ENCODE results near the gene APBA1.
A peak's percentile ranks its signal among the peaks of the same experiment; 100 is the strongest.

The APBA1 gene

DNA sequence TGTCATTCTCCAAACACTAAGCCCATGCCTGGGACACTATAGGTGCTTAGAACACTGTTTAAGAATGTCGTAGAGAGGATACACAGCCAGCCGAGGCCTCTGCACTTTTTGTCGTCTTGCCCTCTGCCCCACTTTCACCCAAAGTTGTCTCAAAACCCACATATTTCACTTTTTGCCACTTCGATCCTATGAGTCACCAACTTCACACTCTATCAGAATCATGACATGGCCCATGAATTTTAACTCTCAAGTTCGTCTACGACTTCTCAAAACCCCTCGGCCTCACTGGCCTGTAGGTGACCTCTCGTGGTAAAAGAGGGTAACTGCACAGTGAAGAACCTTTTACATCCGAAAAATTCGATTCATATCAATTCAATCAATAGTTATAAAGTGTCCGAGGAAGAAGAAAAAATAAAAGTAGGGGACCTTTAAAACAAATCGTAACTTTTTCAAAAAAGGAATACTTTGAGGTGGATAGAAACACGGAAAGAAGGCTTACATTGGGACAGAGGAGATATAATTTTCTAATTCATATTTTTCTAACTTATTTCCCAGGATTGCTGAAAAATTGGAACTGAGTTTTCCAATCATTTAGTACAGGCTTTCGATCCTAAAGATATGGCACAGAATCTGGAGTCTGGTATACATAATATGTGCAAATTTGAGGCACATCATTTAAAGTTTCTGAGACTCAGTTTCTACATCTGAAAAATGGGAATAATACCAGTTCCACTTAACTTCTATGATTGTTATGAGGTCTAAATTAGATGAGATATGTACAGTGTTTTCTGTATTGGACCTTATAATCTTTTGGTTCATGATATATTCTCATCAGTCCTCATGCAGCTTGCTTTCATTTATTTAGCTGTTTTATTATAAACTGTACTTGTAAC lies 122.6 kb downstream of the APBA1 start:
- ATAC-seq, result peak; percentile 73
- TF ChIP-seq, protein P1, sequence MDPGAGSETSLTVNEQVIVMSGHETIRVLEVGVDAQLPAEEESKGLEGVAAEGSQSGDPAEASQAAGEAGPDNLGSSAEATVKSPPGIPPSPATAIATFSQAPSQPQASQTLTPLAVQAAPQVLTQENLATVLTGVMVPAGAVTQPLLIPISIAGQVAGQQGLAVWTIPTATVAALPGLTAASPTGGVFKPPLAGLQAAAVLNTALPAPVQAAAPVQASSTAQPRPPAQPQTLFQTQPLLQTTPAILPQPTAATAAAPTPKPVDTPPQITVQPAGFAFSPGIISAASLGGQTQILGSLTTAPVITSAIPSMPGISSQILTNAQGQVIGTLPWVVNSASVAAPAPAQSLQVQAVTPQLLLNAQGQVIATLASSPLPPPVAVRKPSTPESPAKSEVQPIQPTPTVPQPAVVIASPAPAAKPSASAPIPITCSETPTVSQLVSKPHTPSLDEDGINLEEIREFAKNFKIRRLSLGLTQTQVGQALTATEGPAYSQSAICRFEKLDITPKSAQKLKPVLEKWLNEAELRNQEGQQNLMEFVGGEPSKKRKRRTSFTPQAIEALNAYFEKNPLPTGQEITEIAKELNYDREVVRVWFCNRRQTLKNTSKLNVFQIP (CRISPR knock-in tag; IDR thresholded peaks at IDR 0.05; ENCODE audit: borderline replicate concordance, low read depth), result no peak
- no peak for TF ChIP-seq ESRRG (CRISPR knock-in tag; IDR thresholded peaks at IDR 0.05)
- no peak for TF ChIP-seq ARNTL (CRISPR knock-in tag; IDR thresholded peaks at IDR 0.05; ENCODE audit: borderline replicate concordance, low read depth)
- TF ChIP-seq RARB (CRISPR knock-in tag; IDR thresholded peaks at IDR 0.05), result no peak
- no peak for TF ChIP-seq GLIS3 (CRISPR knock-in tag; IDR thresholded peaks at IDR 0.05)
- TF ChIP-seq ZFP30 (CRISPR knock-in tag; IDR thresholded peaks at IDR 0.05), result no peak

DNA sequence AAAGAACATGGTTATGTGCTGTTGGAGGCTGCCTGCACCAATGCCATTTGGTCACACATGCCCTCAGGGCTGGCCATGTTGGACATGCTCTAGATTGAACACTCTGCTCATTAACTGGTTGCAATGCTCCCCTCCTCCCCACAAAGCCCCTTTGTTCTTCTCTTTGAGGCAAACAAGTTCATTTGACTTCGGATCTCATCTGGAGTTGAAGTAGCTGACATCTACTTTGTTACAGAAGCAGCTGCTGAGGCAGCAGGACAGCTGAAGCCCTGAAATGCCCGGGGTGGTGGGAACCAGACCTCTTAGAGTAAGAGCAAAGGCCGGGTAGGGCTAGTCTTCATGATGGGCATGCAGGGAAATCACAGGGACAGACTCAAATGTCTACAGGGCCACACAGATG lies 123.5 kb downstream of the APBA1 start:
- ATAC-seq, result no peak
- TF ChIP-seq, protein P2, sequence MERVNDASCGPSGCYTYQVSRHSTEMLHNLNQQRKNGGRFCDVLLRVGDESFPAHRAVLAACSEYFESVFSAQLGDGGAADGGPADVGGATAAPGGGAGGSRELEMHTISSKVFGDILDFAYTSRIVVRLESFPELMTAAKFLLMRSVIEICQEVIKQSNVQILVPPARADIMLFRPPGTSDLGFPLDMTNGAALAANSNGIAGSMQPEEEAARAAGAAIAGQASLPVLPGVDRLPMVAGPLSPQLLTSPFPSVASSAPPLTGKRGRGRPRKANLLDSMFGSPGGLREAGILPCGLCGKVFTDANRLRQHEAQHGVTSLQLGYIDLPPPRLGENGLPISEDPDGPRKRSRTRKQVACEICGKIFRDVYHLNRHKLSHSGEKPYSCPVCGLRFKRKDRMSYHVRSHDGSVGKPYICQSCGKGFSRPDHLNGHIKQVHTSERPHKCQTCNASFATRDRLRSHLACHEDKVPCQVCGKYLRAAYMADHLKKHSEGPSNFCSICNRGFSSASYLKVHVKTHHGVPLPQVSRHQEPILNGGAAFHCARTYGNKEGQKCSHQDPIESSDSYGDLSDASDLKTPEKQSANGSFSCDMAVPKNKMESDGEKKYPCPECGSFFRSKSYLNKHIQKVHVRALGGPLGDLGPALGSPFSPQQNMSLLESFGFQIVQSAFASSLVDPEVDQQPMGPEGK (CRISPR knock-in tag; IDR thresholded peaks at IDR 0.05; ENCODE audit: borderline replicate concordance), result no peak
- TF ChIP-seq, protein P3, sequence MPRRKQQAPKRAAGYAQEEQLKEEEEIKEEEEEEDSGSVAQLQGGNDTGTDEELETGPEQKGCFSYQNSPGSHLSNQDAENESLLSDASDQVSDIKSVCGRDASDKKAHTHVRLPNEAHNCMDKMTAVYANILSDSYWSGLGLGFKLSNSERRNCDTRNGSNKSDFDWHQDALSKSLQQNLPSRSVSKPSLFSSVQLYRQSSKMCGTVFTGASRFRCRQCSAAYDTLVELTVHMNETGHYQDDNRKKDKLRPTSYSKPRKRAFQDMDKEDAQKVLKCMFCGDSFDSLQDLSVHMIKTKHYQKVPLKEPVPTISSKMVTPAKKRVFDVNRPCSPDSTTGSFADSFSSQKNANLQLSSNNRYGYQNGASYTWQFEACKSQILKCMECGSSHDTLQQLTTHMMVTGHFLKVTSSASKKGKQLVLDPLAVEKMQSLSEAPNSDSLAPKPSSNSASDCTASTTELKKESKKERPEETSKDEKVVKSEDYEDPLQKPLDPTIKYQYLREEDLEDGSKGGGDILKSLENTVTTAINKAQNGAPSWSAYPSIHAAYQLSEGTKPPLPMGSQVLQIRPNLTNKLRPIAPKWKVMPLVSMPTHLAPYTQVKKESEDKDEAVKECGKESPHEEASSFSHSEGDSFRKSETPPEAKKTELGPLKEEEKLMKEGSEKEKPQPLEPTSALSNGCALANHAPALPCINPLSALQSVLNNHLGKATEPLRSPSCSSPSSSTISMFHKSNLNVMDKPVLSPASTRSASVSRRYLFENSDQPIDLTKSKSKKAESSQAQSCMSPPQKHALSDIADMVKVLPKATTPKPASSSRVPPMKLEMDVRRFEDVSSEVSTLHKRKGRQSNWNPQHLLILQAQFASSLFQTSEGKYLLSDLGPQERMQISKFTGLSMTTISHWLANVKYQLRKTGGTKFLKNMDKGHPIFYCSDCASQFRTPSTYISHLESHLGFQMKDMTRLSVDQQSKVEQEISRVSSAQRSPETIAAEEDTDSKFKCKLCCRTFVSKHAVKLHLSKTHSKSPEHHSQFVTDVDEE (CRISPR knock-in tag; IDR thresholded peaks at IDR 0.05), result no peak
- TF ChIP-seq BACH2 (CRISPR knock-in tag; IDR thresholded peaks at IDR 0.05; ENCODE audit: borderline replicate concordance) (no peak), TCF4 (CRISPR knock-in tag; IDR thresholded peaks at IDR 0.05; ENCODE audit: borderline replicate concordance) (no peak), ZNF70 (CRISPR knock-in tag; IDR thresholded peaks at IDR 0.05) (no peak), PPARA (CRISPR knock-in tag; IDR thresholded peaks at IDR 0.05; ENCODE audit: borderline replicate concordance) (no peak), ISL1 (CRISPR knock-in tag; IDR thresholded peaks at IDR 0.05) (no peak), GLIS3 (CRISPR knock-in tag; IDR thresholded peaks at IDR 0.05) (no peak)

DNA sequence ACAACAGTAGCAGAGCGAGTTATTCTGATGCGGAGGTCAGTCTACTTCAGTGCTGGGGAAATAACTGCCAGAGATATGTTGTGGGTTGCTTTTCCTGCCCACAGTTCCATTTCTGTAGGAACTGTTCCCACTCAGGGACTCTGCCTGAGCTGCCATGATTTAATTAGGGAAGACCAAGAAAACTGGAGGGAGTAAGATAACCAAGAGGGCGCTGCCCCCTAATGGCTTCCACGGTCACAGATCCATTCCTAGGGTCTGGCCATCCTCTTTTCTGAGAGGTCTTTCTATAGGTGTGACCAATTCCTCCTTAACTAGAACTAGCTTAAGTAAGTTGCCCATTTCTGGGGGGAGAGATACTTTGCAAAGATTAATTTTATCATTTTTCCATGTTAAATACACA lies 125.9 kb downstream of the APBA1 start:
- TF ChIP-seq OSR1 (CRISPR knock-in tag; IDR thresholded peaks at IDR 0.05) (no peak), ESRRG (CRISPR knock-in tag; IDR thresholded peaks at IDR 0.05) (no peak), ARNTL (CRISPR knock-in tag; IDR thresholded peaks at IDR 0.05; ENCODE audit: borderline replicate concordance, low read depth) (no peak), CSDC2 (CRISPR knock-in tag; IDR thresholded peaks at IDR 0.05) (no peak), SNAI2 (CRISPR knock-in tag; IDR thresholded peaks at IDR 0.05) (no peak), ZNF565 (CRISPR knock-in tag; conservative IDR thresholded peaks at IDR 0.05; ENCODE audit: low read depth) (no peak), ISL1 (CRISPR knock-in tag; IDR thresholded peaks at IDR 0.05) (no peak)
- TF ChIP-seq, protein P4, sequence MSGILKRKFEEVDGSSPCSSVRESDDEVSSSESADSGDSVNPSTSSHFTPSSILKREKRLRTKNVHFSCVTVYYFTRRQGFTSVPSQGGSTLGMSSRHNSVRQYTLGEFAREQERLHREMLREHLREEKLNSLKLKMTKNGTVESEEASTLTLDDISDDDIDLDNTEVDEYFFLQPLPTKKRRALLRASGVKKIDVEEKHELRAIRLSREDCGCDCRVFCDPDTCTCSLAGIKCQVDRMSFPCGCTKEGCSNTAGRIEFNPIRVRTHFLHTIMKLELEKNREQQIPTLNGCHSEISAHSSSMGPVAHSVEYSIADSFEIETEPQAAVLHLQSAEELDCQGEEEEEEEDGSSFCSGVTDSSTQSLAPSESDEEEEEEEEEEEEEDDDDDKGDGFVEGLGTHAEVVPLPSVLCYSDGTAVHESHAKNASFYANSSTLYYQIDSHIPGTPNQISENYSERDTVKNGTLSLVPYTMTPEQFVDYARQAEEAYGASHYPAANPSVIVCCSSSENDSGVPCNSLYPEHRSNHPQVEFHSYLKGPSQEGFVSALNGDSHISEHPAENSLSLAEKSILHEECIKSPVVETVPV (CRISPR knock-in tag; IDR thresholded peaks at IDR 0.05), result no peak
- TF ChIP-seq, protein P1 (CRISPR knock-in tag; IDR thresholded peaks at IDR 0.05; ENCODE audit: borderline replicate concordance, low read depth), result no peak
- peak; percentile 79 for ATAC-seq

All from SK-N-SH treated with all-trans-retinoic acid at 6 μM for 48 hours (cell line).